Epidermal melanocyte (primary cell): Measurements from ENCODE around the gene SLC12A5.

Experiments
- DNase-seq: peaks from one replicate; pipeline ENCODE4 v3.0.0; 2011; ENCODE audit warnings: low spot score; ENCODE audit not compliant: insufficient read length

The SLC12A5 gene

GRCh38 chr20:46053416-46053815 lies 24.4 kb downstream of the SLC12A5 start:
- DNase-seq: no peak

- DNase-seq: no peak
Observed at GRCh38 chr20:46054606-46055005, 25.6 kb downstream of the SLC12A5 start.

DNA sequence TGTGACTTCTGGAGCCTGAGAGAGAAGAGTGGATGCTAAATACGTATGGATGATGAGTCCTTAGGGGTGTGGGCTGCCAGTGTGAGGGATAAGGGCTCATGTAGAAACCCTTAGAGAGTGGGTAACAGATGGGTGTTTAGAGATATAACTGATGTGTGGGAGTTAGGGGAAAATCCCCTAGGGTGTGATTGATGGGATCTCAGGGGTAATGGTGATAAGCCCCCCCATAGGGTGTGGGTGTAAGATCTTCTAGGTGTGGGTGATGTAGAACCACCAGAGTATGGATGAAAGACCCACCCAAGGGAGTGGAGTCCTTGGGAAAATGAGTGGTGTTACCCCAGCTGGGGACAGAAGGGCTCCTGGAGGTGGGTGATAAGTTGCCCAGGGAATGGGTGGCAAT lies 26.3 kb downstream of the SLC12A5 start:
- DNase-seq: no peak

DNA sequence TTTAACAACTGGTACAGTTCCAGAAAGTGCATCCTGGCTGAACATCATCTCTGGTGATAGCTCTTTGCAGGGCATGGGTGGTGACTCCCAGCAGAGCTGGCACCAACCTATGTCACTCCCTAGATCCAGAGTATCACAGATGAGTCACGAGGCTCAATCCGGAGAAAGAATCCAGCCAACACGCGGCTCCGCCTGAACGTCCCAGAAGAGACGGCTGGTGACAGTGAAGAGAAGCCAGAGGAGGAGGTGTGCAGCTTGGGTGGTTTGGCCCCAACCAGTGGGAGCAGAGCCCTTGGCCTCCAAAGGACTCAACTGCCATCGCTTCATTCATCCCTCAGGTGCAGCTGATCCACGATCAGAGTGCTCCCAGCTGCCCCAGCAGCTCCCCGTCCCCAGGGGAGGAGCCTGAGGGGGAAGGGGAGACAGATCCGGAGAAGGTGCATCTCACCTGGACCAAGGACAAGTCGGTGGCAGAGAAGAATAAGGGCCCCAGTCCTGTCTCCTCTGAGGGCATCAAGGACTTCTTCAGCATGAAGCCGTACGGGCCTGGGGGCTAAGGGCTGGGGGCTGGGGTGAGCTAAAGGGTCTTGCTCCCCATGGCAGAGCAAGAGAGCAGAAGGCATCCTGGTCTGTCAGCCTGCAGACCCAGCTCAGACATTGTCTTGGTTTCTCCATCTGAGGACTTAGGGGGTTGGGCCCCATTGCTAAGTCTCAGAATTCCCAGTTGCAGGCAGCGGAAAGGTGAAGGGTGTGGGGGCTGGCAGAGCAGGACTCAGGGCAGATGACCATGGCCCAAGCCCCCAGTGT lies 27.2 kb downstream of the SLC12A5 start:
- DNase-seq: no peak

DNA sequence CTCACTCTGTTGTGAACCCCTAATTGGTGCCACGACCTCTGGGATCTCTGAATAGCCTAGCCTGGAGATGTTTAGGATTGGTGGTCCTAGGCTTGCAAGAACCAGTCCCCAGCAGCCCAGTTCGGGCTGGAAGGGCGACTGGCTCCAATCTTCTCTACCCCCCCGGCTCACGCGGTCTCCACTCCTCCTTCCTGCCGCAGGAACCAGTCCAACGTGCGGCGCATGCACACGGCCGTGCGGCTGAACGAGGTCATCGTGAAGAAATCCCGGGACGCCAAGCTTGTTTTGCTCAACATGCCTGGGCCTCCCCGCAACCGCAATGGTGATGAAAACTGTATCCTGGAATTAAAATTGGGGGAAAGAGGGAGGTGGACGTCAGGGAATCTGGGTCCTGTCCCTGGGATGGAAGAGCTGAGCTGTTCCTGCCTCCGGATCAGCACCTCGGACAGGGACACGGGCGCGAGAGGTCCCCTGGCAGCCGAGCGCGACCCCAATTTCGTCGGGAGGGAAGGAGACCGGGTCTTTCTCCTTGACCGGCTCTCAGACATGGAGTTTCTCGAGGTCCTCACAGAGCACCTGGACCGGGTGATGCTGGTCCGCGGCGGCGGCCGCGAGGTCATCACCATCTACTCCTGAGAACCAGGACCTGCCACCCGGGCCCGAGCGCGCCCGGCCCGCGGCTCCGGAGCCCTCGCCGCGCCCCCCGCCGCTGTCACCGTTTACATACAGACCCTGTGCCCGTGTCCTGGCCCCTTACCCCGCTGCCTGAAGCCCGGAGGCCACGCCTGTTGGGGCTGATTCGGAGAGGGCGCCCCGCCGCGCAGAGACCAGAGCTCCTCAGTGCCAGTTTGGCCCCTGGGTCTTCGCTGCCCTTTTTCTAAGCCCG lies 28.2 kb downstream of the SLC12A5 start:
- DNase-seq: no peak

GRCh38 chr20:46057856-46058598 lies 29.0 kb downstream of the SLC12A5 start:
- no peak for DNase-seq

DNA sequence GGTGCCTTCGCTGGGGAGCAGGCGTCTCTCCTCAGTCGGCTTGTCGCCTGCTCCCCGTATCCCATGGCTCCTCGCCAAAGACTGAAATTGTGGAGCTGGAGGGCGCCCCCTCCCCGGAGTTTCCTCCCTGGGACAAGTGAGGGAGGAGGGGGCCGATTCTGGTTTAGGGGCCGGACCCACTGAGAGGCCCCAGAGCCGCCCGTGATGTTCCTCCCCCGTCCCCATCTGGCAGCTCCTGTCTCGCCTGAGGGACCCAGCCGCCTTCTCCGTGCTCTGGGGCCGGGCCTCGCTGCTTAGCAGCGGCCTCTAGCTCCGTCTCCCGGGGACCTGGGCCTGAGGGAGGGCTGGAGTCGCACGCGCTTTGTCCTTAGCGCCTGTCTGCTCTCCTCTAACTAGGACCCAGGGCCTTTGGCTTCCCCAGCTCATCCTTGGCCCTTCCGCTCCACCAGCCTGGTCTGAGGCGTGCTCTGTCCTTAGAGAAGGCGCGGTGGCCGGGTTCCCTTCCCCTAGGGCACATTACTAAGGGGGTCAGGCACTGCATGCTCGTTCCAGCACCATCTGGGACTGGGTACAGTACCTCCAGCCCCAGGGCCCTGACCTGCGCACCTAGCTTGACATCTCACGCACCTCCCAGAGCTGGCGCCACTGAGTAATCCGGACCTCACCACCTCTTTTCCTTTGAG lies 29.7 kb downstream of the SLC12A5 start:
- no peak for DNase-seq

- no peak for DNase-seq
Observed at GRCh38 chr20:46060301-46060881, 31.4 kb downstream of the SLC12A5 start.

DNA sequence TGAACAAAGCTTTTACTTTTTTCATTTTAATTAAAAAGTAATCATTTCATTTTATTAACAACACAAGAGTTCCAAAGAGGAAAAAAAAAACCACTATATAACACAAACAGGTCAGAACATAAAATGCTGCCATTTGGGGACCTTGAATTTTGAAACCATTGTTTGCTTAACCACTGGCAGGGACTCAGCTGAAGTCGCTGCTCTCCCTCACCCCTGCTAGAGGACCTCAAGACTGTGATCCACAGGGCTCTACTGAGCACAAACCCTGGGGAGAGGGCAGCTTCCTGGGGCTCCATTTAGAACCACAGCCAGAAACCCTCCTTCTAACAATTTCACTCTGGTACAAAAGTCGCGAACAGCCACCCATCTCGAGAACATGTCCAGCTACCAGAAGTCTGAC lies 32.0 kb downstream of the SLC12A5 start:
- no peak for DNase-seq

DNA sequence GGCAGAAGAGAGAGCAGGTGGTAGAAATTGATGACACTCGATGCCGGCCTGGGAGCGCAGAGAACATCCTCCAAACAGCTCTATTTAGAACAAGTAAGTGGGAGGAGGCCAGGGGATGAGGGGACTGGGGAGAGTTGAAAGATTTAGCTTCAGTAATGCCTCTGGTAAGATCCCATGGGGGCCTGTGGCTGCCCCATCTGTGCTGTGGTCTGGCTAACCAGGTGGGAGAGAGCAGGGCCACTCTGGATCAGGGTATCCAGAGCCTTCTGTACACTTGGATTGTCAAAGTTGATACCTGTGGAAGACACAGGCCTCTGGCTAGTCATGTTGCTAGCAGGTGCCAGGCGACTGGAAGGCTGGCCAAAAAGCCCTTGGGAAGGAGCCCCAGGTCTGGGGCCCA lies 33.1 kb downstream of the SLC12A5 start:
- DNase-seq: no peak

GRCh38 chr20:46062621-46063020 lies 33.6 kb downstream of the SLC12A5 start:
- DNase-seq: no peak

GRCh38 chr20:46063151-46063550 lies 34.1 kb downstream of the SLC12A5 start:
- no peak for DNase-seq

GRCh38 chr20:46063652-46064054 lies 34.6 kb downstream of the SLC12A5 start:
- no peak for DNase-seq

GRCh38 chr20:46065006-46065405 lies 36.0 kb downstream of the SLC12A5 start:
- no peak for DNase-seq

- DNase-seq: no peak
Observed at GRCh38 chr20:46065691-46066090, 36.7 kb downstream of the SLC12A5 start.

GRCh38 chr20:46070215-46070900 lies 41.3 kb downstream of the SLC12A5 start:
- DNase-seq: no peak

GRCh38 chr20:46071573-46071972 lies 42.6 kb downstream of the SLC12A5 start:
- DNase-seq: no peak

- DNase-seq: no peak
Observed at GRCh38 chr20:46073024-46073423, 44.0 kb downstream of the SLC12A5 start.

- no peak for DNase-seq
Observed at GRCh38 chr20:46073443-46073842, 44.4 kb downstream of the SLC12A5 start.

DNA sequence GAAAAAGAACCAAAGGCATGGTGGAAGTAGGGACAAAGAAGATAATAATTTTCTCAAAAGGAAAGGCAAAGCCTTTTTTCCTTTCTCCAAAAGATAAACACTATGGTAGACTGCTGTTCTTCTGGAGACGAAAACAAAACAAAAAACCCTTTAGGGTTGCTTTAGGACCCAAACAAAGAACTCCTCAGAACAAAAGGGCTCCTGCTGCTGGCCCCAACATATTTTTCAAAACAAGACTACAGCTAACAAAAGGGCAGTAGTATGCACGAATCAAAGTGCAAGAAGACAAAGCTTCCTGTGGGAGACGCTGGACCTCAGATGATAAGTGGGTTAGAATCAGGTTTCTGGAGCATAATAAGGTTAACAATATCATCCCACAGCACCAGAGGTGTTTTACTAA lies 45.0 kb downstream of the SLC12A5 start:
- no peak for DNase-seq
